Muscle of arm (tissue), 14 donors: ENCODE data around the gene CAB39L. TPM values are rescaled to one million over a fixed set of nuclear protein-coding genes. Genes with fewer than 3 reads are reported as not detected.

Experiments
- DNase-seq: peaks from one replicate; pipeline ENCODE4 v3.0.0-alpha.2; 2013
- long read RNA-seq, 11 donors: transcript quantifications; one replicate each; lab custom pipeline, GENCODE V29; 2026
- polyA plus RNA-seq, 12 donors: library from polyadenylated mRNA; unstranded; fragments of 120-200 nt; gene quantifications; one replicate each; pipeline ENCODE4 v1.2.1, GENCODE V29; 2013; ENCODE audit not compliant: insufficient read length in 12 of 12

CAB39L gene
- 10 to 100 TPM in 2 of 12 donors, 1 to 10 TPM in 8, not detected in 2; 3.8 to 19.0 (median 5.0) TPM for polyA plus RNA-seq
- long read RNA-seq, donor 1, partial matches to known transcripts: 13 of 16 reads
- long read RNA-seq, donor 1, other reads (novel, unspliced or antisense): 0 of 16 reads
- long read RNA-seq, donor 2, partial matches to known transcripts: 0 of 3 reads
- long read RNA-seq, donor 2, other reads (novel, unspliced or antisense): 0 of 3 reads
- long read RNA-seq, donor 3, partial matches to known transcripts: 9 of 9 reads
- long read RNA-seq, donor 3, other reads (novel, unspliced or antisense): 0 of 9 reads
- long read RNA-seq, donor 4: 0 reads
- long read RNA-seq, donor 5, partial matches to known transcripts: 0 of 1 reads
- long read RNA-seq, donor 5, other reads (novel, unspliced or antisense): 0 of 1 reads
- long read RNA-seq, donor 6, partial matches to known transcripts: 0 of 1 reads
- long read RNA-seq, donor 6, other reads (novel, unspliced or antisense): 0 of 1 reads
- long read RNA-seq, donor 7, partial matches to known transcripts: 0 of 1 reads
- long read RNA-seq, donor 7, other reads (novel, unspliced or antisense): 0 of 1 reads
- long read RNA-seq, donor 8, partial matches to known transcripts: 0 of 1 reads
- long read RNA-seq, donor 8, other reads (novel, unspliced or antisense): 0 of 1 reads
- long read RNA-seq, donor 9, partial matches to known transcripts: 0 of 1 reads
- long read RNA-seq, donor 9, other reads (novel, unspliced or antisense): 0 of 1 reads
- long read RNA-seq, donor 10: 0 reads
- long read RNA-seq, donor 11, partial matches to known transcripts: 0 of 1 reads
- long read RNA-seq, donor 11, other reads (novel, unspliced or antisense): 0 of 1 reads

GRCh38 chr13:49443704-49444523 lies at the start of gene CAB39L, which contains the start of gene SETDB2:
TSS of gene CAB39L (minus strand) at chr13:49444064. CDS start at chr13:49382910, 61,154 bp downstream.
TSS of gene SETDB2 (plus strand) at chr13:49444274. CDS start at chr13:49451894, 7,620 bp downstream.
- DNase-seq: peak; percentile 98

GRCh38 chr13:49488563-49488962 lies 44.7 kb upstream of the CAB39L start:
- DNase-seq: no peak

GRCh38 chr13:49481788-49482187 lies 37.9 kb upstream of the CAB39L start:
- no peak for DNase-seq

DNA sequence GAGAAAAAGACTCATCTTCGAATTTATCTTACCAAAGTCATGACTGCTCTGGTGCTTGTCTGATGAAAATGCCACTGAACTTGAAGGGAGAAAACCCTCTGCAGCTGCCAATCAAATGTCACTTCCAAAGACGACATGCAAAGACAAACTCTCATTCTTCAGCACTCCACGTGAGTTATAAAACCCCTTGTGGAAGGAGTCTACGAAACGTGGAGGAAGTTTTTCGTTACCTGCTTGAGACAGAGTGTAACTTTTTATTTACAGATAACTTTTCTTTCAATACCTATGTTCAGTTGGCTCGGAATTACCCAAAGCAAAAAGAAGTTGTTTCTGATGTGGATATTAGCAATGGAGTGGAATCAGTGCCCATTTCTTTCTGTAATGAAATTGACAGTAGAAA lies 32.7 kb upstream of the CAB39L start:
- no peak for DNase-seq

GRCh38 chr13:49472186-49472585 lies 28.3 kb upstream of the CAB39L start:
- DNase-seq: no peak

- no peak for DNase-seq
Measured at GRCh38 chr13:49466292-49466838, 22.5 kb upstream of the CAB39L start.

DNA sequence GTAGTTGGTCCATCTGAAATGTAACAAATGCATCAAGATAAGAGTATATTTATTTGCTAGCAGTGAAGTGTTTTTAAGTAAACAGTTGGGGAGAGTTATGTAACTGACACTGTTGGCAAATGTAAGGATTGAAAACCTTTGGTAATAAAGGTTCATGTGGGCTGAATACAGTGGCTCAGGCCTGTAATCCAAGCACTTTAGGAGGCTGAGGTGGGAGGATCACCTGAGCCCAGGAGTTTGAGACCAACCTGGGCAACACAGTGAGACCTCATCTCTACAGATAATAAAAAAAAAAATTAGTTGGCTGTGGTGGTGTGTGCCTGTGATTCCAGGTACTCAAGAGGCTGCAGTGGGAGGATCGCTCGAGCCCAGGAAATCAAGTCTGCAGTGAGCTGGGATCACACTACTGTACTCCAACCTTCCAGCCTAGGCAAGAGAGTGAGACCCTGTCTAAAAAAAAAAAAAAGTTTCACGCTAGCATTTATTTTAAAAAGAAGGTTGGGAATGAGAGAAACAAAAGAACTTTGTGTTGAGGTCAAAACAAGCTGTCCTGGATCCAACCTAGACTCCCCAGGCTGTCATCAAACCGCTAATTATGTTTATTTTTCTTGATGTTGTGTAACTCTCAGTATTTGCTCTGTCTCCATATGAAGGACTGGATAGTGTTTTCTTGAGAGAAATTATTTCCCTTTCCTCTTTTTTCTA lies 20.9 kb upstream of the CAB39L start:
- no peak for DNase-seq

GRCh38 chr13:49464085-49464484 lies 20.2 kb upstream of the CAB39L start:
- no peak for DNase-seq

DNA sequence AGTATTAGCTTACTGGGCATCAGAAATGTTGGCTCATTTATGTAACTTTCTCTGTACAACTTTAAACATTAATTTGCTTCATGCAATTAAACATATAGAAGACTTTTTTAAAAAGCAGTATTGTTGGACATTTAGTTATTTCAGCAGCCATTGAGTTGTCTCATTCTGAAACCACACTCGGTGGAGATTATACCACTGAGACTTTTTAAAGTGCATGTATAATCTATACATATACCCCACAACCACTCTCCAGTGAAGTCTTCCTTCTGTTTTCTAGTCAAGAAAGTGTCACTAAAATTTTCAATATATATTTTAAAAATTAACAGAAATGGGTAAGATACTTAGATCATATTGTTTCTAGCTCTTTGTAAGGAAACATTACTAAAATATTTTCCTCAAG lies 15.7 kb upstream of the CAB39L start:
- no peak for DNase-seq

- no peak for DNase-seq
Measured at GRCh38 chr13:49457221-49457620, 13.4 kb upstream of the CAB39L start.

- no peak for DNase-seq
Measured at GRCh38 chr13:49456156-49456555, 12.3 kb upstream of the CAB39L start.

- no peak for DNase-seq
Measured at GRCh38 chr13:49455007-49455398, 11.1 kb upstream of the CAB39L start.

- DNase-seq: no peak
Measured at GRCh38 chr13:49454388-49455006, 10.6 kb upstream of the CAB39L start.

DNA sequence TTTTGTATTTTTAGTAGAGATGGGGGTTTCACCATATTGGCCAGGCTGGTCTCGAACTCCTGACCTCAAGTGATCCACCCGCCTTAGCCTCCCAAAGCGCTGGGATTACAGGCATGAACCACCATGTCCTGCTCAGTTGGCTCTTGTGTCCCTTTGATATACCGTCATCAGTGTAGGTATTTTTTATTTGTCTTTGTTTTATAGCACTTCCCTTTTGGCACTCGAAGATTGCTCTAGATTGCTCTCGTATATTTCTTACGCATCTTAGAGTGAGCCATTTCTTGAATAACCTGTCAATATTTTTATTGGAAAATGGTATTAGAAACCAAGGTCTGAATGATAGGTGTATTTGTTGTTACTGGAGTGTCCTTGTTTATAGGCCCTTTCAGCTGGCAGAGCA lies 9.6 kb upstream of the CAB39L start:
- no peak for DNase-seq

DNA sequence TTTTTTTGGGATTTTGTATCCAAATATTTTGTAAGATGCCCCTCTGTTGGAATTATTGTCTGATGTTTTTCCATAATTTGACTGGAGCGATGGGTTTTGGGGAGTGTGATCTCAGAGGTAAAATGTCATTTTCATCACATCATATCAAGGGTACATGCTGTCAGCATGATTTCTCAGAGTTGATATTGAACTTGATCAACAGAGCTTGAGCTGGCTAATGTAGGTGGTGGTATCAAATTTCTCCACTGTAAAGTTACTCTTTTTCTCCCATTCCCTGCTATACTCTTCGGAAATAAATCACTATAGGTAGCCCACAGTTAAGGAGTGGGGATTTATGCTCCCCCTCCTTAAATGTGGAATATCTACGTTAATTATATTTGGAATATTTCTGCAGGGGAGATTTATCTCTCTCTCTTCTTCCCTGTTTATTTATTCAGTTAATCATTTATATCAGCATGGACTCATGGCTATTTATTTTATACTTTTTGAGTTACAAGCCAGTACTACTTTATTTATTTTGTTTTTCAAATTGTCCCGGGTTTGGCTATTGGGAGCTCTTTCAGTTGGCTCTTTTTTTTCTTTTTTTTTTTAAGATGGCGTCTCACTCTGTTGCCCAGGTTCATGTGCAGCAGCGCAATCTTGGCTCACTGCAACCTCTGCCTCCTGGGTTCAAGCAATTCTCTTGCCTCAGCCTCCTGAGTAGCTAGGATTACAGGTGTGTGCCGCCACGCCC lies 9.0 kb upstream of the CAB39L start:
- DNase-seq: no peak

GRCh38 chr13:49450105-49450819 lies 6.4 kb upstream of the CAB39L start:
- DNase-seq: no peak

DNA sequence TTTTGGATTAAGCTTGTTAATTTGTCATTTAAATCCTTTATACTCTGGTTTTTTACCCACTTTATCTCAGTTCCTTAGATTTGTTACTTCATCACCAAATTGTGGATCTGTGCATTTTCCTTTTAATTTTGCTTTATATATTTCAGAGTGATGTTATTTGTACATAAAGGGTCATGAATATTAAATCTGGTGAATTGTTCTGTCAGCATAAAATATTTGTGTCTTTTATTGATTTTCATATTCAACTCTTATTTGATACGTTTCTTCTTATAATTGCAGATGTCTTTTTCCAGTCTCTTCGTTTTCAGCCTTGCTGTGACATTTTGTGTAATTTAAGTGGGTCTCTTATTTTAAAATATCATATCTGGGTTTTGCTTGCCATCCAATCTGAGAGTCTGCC lies 4.9 kb upstream of the CAB39L start:
- DNase-seq: no peak

- DNase-seq: no peak
Measured at GRCh38 chr13:49446473-49446872, 2.6 kb upstream of the CAB39L start.
